Tibial nerve (tissue), 4 donors: ENCODE data around the gene MICU1. TPM values are rescaled to one million over a fixed set of nuclear protein-coding genes. Genes with fewer than 3 reads are reported as not detected.
"Not testable (repeated sequence)": the region's sequence is repeated elsewhere in the genome, so short reads cannot be mapped to it uniquely, and the experiment has no call there.

Source experiments
- DNase-seq, 2 donors: peaks; one replicate each; pipeline ENCODE4 v3.0.0-alpha.2; 2019; ENCODE audit warnings: low spot score in 2 of 2
- H3K27ac ChIP-seq, 4 donors: fragments of 200-600 bp; sonication (generic) in 3 of 4; one replicate each; pipeline ENCODE4 v1.5.1; 2017 to 2019; ENCODE audit warnings: mild to moderate bottlenecking in 1 of 4
- H3K27me3 ChIP-seq, 2 donors: fragments of 200-600 bp; sonication (generic) in 1 of 2; one replicate each; pipeline versions ENCODE4 v1.5.1 to v1.6.0; 2017 to 2019
- H3K36me3 ChIP-seq, 3 donors: fragments of 200-600 bp; sonication (generic); one replicate each; pipeline ENCODE4 v1.5.1; 2018 to 2019
- H3K4me1 ChIP-seq, 4 donors: fragments of 200-600 bp; sonication (generic) in 3 of 4; one replicate each; pipeline ENCODE4 v1.5.1; 2017 to 2019
- H3K4me3 ChIP-seq, 4 donors: fragments of 200-600 bp; sonication (generic) in 3 of 4; one replicate each; pipeline ENCODE4 v1.5.1; 2017 to 2019; ENCODE audit warnings: mild to moderate bottlenecking in 1 of 4, moderate library complexity in 1 of 4
- H3K9me3 ChIP-seq, 4 donors: fragments of 200-600 bp; sonication (generic) in 3 of 4; one replicate each; pipeline ENCODE4 v1.5.1; 2017 to 2019
- EP300 ChIP-seq, 2 donors: sonication (generic); formaldehyde crosslinking; IDR thresholded peaks; one replicate each; pipeline ENCODE4 v1.6.1; 2017; ENCODE audit warnings: antibody characterized with exemption in 2 of 2, mild to moderate bottlenecking in 1 of 2
- POLR2A ChIP-seq, 2 donors: fragments of 450-650 bp; IDR thresholded peaks; one replicate each; pipeline ENCODE4 v1.6.1; 2017; ENCODE audit warnings: antibody characterized with exemption in 2 of 2, mild to moderate bottlenecking in 2 of 2, moderate library complexity in 2 of 2
- WGBS, 2 donors: methylation state at CpG; one replicate each; pipeline ENCODE4 v1.1.5; 2018; 5-methylcytosine and 5-hydroxymethylcytosine counted together
- total RNA-seq, 4 donors: library from RNA; depleted of rRNA; stranded (reverse); fragments of >200 nt; gene quantifications; one replicate each; pipeline ENCODE4 v1.1.0, GENCODE V29; 2016
- TF ChIP-seq, protein P1 (sequence below), 5 experiments: fragments of 200-600 bp in 3 of 5; fragments of 450-650 bp in 2 of 5; sonication (generic) in 3 of 5; IDR thresholded peaks; one replicate each; pipeline ENCODE4 v1.5.1; 2016 to 2019; ENCODE audit warnings: antibody characterized with exemption in 5 of 5, mild to moderate bottlenecking in 3 of 5, moderate library complexity in 2 of 5

MICU1 gene, protein sequence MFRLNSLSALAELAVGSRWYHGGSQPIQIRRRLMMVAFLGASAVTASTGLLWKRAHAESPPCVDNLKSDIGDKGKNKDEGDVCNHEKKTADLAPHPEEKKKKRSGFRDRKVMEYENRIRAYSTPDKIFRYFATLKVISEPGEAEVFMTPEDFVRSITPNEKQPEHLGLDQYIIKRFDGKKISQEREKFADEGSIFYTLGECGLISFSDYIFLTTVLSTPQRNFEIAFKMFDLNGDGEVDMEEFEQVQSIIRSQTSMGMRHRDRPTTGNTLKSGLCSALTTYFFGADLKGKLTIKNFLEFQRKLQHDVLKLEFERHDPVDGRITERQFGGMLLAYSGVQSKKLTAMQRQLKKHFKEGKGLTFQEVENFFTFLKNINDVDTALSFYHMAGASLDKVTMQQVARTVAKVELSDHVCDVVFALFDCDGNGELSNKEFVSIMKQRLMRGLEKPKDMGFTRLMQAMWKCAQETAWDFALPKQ
- 10 to 100 TPM; 19.4 to 46.5 (median 35.8) TPM for total RNA-seq

DNA sequence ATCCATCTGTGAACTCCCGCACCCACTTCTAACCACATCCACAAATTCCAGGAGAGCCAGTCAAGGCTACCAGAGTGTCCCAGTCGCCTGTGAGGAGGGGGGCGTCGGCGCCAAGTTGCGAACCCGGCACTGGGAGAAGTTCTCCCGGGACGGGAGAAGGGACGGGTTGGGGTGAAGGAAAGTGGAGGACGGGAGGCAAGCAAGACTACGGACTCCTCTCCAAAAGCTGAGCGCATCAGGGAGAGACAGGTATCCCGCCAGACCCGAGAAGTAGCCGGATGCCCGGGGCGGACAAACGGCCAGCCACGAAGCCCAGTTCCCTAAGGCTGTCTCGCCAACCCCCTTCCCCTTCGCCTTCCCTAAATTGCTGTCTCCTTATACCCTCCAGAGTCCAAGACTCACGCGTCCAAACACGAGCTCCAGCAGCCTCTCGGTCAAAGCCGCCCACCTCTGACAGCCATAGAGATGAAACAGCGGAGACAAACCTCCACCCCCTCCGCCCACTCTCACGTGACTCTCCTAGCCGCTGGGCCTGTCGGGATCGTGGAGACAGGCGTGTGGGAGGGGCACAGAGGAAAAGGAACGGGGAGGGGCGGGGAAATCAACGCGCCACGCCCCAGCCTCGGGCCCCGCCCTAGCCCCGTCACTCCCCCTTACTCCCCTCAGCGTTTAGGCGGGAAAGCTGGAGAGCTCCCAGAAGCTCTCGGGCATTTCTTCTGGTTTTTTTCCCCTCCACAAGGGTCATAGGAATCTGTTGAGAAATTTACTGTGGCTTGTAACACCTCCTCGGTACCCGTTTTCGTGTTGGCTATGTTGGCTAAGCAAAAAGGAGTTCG is at the start of gene MICU1:
TSS of gene MICU1 (minus strand) at position 472 of the 836 bp plus-strand sequence. CDS start 59,286 bp downstream, outside the sequence.
- peak within 1 kb of the TSS; percentile 81 to 95 (median 88) for H3K27ac ChIP-seq
- TF ChIP-seq POLR2A (IDR thresholded peaks at IDR 0.05): peak; percentile 88 to 90
- TF ChIP-seq, protein P1, sequence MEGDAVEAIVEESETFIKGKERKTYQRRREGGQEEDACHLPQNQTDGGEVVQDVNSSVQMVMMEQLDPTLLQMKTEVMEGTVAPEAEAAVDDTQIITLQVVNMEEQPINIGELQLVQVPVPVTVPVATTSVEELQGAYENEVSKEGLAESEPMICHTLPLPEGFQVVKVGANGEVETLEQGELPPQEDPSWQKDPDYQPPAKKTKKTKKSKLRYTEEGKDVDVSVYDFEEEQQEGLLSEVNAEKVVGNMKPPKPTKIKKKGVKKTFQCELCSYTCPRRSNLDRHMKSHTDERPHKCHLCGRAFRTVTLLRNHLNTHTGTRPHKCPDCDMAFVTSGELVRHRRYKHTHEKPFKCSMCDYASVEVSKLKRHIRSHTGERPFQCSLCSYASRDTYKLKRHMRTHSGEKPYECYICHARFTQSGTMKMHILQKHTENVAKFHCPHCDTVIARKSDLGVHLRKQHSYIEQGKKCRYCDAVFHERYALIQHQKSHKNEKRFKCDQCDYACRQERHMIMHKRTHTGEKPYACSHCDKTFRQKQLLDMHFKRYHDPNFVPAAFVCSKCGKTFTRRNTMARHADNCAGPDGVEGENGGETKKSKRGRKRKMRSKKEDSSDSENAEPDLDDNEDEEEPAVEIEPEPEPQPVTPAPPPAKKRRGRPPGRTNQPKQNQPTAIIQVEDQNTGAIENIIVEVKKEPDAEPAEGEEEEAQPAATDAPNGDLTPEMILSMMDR (IDR thresholded peaks at IDR 0.05): no peak
- peak; percentile 82 to 97 for TF ChIP-seq EP300 (IDR thresholded peaks at IDR 0.05)
- no peaks in the 10 kb centered on the region for H3K9me3 ChIP-seq
- no peaks in the 10 kb centered on the region for H3K36me3 ChIP-seq
- 1% methylated on average over 48 to 49 of the region's 49 CpGs for WGBS, 2 donors
- peaks cover 0 to 21% (median 8%) of the 10 kb centered on the region in 4 donors for H3K4me1 ChIP-seq
- H3K4me3 ChIP-seq: peak within 1 kb of the TSS; percentile 61 to 89 (median 81)
- peak; percentile 91 to 97 for DNase-seq
- no peaks in the 10 kb centered on the region for H3K27me3 ChIP-seq

DNA sequence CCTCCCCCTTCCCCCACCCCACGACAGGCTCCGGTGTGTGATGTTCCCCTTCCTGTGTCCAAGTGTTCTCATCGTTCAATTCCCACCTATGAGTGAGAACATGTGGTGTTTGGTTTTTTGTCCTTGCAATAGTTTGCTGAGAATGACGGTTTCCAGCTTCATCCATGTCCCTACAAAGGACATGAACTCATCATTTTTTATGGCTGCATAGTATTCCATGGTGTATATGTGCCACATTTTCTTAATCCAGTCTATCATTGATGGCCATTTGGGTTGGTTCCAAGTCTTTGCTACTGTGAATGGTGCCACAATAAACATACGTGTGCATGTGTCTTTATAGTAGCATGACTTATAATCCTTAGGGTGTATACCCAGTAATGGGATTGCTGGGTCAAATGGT is 48.3 kb upstream of the MICU1 start:
- H3K9me3 ChIP-seq, H3K36me3 ChIP-seq, DNase-seq, H3K4me1 ChIP-seq, H3K4me3 ChIP-seq, H3K27me3 ChIP-seq, H3K27ac ChIP-seq: not testable (repeated sequence)
- WGBS, 2 donors: 95 to 96% methylated on average over 5 of the region's 5 CpGs

DNA sequence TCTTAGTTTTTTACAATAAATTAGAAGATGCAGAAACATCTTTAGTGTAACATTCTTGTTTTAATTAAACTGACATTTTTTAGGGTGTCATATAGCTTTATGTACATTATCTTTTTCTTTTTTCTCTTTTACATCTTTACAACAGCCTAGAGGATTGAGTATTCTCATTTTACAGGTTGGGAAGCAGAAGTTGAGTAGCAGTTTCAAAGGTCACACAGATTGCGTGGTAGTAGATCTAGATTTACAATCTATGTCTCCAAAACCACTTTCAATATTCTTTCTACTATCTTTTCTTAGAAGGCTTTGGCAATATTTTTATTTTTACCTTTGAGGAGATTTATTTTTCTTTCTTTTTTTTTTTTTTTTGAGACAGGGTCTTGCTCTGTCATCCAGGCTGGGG is 47.4 kb upstream of the MICU1 start:
- Histone ChIP-seq H3K27me3 (no peaks in the 10 kb centered on the region), H3K4me1 (peaks cover 0 to 3% (median 0%) of the 10 kb centered on the region in 4 donors), H3K9me3 (no peaks in the 10 kb centered on the region), H3K4me3 (no peak overlapping the region), H3K27ac (no peak overlapping the region), H3K36me3 (no peaks in the 10 kb centered on the region)
- DNase-seq: no peak
- TF ChIP-seq, protein P1 (IDR thresholded peaks at IDR 0.05): no peak
- TF ChIP-seq POLR2A (IDR thresholded peaks at IDR 0.05): no peak
- TF ChIP-seq EP300 (IDR thresholded peaks at IDR 0.05): no peak
- WGBS, 2 donors: 83 to 94% methylated on average over 1 of the region's 1 CpG

DNA sequence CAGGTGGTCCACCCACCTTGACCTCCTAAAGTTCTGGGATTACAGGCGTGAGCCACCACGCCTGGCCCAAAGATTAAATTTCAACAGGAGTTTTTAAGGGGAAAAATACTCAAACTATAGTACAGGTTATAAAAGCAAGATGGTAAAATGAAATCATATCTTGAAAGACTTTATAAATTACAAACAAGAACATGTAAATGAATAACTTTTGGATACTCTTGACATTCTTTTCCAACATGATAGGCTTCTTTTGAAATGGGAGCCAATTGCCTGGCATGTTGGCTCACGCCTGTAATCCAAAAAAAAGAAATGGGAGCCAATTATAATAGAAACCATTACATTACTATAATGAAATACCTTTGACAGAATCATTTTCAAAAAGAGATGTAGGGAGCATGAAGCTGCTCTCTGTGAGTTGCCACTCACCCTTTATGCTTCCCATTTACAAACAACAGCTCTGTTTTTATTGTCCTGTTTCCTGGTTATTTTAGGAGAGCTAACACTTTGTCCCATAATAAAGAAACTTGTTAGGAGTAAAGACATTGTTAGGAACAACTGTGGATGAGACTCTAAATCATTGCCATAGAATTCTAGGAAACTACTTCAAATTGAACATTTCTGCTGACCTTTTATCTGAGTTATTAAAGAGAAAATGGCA is 41.5 kb upstream of the MICU1 start:
- Histone ChIP-seq H3K36me3 (no peaks in the 10 kb centered on the region), H3K9me3 (no peaks in the 10 kb centered on the region), H3K4me1 (no peaks in the 10 kb centered on the region), H3K27ac (no peak overlapping the region), H3K4me3 (no peak overlapping the region), H3K27me3 (no peaks in the 10 kb centered on the region)
- no peak for DNase-seq
- TF ChIP-seq EP300 (IDR thresholded peaks at IDR 0.05) (no peak), POLR2A (IDR thresholded peaks at IDR 0.05) (no peak)
- TF ChIP-seq, protein P1 (IDR thresholded peaks at IDR 0.05): no peak
- 90 to 93% methylated on average over 3 of the region's 3 CpGs for WGBS, 2 donors

DNA sequence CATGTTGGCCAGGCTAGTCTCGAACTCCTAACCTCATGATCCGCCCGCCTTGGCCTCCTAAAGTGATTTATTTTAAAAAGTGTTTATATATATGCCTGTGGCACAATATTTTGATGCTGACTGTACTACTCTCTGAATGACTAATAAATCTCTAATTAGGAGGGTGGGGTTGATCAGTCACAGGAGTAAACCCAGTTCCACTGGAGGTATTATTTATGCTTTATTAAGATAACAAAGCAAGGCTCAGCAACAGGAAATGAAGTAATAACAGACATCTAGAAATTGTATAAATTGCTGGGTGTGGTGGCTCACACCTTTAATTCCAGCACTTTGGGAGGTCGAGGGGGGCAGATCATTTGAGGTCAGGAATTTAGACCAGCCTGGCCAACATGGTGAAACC is 40.0 kb upstream of the MICU1 start:
- TF ChIP-seq, protein P1 (IDR thresholded peaks at IDR 0.05): no peak
- TF ChIP-seq POLR2A (IDR thresholded peaks at IDR 0.05): no peak
- no peak for TF ChIP-seq EP300 (IDR thresholded peaks at IDR 0.05)
- H3K9me3 ChIP-seq: no peaks in the 10 kb centered on the region
- no peaks in the 10 kb centered on the region for H3K27me3 ChIP-seq
- H3K4me3 ChIP-seq: no peak overlapping the region
- H3K27ac ChIP-seq: no peak overlapping the region
- DNase-seq: no peak
- 92% methylated on average over 4 of the region's 4 CpGs for WGBS, 2 donors
- H3K36me3 ChIP-seq: no peaks in the 10 kb centered on the region
- H3K4me1 ChIP-seq: no peaks in the 10 kb centered on the region
